Activated CD8-positive, alpha-beta T cell treated with anti-CD3 and anti-CD28 coated beads for 36 hours (primary cell): ENCODE results near the gene CDK13. TPM values are rescaled to one million over a fixed set of nuclear protein-coding genes. Genes with fewer than 3 reads are reported as not detected.

Experiments used
- ATAC-seq: fragments of 200-7000 bp; cut with Tn5 transposase; one replicate; pipeline ENCODE4 v1.10.0; 2021; ENCODE audit warnings: mild to moderate bottlenecking, moderate library complexity
- CTCF ChIA-PET: fragments of 350-600 bp; sonication (Branson Sonifier 250); formaldehyde crosslinking; loops from one replicate; lab custom pipeline; 2021; ENCODE audit warnings: antibody characterized with exemption; lab: Charles Lee
- POLR2A ChIA-PET: fragments of 350-600 bp; sonication (Branson Sonifier 250); formaldehyde crosslinking; loops from one replicate; lab custom pipeline; 2021; ENCODE audit warnings: antibody characterized with exemption; lab: Charles Lee
- DNase-seq: peaks from one replicate; pipeline ENCODE4 v3.0.0-alpha.2; 2020
- H3K27ac Mint-ChIP-seq: one replicate; pipeline ENCODE4 v1.8.0; 2021; ENCODE audit warnings: mild to moderate bottlenecking, mixed read lengths
- H3K27me3 Mint-ChIP-seq: one replicate; pipeline ENCODE4 v1.8.0; 2021; ENCODE audit warnings: mixed read lengths
- H3K36me3 Mint-ChIP-seq: one replicate; pipeline ENCODE4 v1.8.0; 2021; ENCODE audit warnings: low read depth, mixed read lengths
- H3K4me1 Mint-ChIP-seq: one replicate; pipeline ENCODE4 v1.8.0; 2021; ENCODE audit warnings: low read depth, mixed read lengths
- H3K4me3 Mint-ChIP-seq: one replicate; pipeline ENCODE4 v1.8.0; 2021; ENCODE audit warnings: mild to moderate bottlenecking, moderate library complexity, mixed read lengths
- H3K9me3 Mint-ChIP-seq: one replicate; pipeline ENCODE4 v1.8.0; 2021; ENCODE audit warnings: mixed read lengths
- intact Hi-C: fragments of 100-400 bp; cut with micrococcal nuclease; formaldehyde crosslinking; loops from one replicate; pipeline ENCODE4 v1.10.0; 2022
- total RNA-seq, 2 experiments: library from RNA; stranded (reverse); gene quantifications; one replicate each; pipeline ENCODE4 v1.2.3, GENCODE V29; 2021
- TF ChIP-seq, protein P1 (sequence below): fragments of 200-600 bp; IDR thresholded peaks from one replicate; pipeline ENCODE4 v1.8.0; 2022; ENCODE audit warnings: antibody characterized with exemption, mild to moderate bottlenecking

The CDK13 gene
- total RNA-seq, 2 experiments from 2014 or later: 31.6 to 32.2 TPM

DNA sequence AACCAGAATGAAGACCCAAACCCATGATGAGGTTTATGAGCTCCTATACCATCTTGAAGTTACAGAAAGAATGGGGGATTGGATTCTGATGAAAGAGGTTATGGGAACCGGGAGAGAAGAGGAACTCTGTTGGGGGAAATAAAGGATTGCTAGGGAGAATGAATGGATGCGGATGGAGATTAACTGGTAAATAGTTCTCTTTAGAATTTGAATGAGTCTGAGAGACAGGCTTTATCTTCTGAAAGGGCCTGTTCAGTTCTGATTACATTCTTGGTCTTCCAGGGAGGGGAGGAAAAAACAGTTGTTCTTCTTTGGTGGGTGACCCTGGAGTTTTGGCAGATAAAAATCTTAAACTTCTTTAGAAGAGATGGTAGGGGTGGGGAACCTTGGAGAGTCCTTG is 198.6 kb downstream of the CDK13 start:
- H3K27ac Mint-ChIP-seq: no peak overlapping the region
- H3K9me3 Mint-ChIP-seq: peaks cover 1% of the 10 kb centered on the region
- intact Hi-C loops: no loop called here
- ChIA-PET CTCF (no interaction called here), POLR2A (no interaction called here)
- H3K4me1 Mint-ChIP-seq: no peaks in the 10 kb centered on the region
- peaks cover 6% of the 10 kb centered on the region for H3K27me3 Mint-ChIP-seq
- ATAC-seq (no peak), DNase-seq (no peak)
- TF ChIP-seq, protein P1, sequence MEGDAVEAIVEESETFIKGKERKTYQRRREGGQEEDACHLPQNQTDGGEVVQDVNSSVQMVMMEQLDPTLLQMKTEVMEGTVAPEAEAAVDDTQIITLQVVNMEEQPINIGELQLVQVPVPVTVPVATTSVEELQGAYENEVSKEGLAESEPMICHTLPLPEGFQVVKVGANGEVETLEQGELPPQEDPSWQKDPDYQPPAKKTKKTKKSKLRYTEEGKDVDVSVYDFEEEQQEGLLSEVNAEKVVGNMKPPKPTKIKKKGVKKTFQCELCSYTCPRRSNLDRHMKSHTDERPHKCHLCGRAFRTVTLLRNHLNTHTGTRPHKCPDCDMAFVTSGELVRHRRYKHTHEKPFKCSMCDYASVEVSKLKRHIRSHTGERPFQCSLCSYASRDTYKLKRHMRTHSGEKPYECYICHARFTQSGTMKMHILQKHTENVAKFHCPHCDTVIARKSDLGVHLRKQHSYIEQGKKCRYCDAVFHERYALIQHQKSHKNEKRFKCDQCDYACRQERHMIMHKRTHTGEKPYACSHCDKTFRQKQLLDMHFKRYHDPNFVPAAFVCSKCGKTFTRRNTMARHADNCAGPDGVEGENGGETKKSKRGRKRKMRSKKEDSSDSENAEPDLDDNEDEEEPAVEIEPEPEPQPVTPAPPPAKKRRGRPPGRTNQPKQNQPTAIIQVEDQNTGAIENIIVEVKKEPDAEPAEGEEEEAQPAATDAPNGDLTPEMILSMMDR: no peak
- H3K4me3 Mint-ChIP-seq: no peak overlapping the region
- H3K36me3 Mint-ChIP-seq: no peaks in the 10 kb centered on the region

Other genes with a start within 250 kb of the CDK13 start
- gene MPLKIP, start 184.4 kb downstream of the CDK13 start, total RNA-seq: 10 to 100 TPM; 43.8 to 50.0 TPM
- 1 to 10 TPM; 1.6 to 2.0 TPM for gene SUGCT, start 184.7 kb downstream of the CDK13 start, total RNA-seq